ENCODE results near the gene NR2F6.

NR2F6 gene

DNA sequence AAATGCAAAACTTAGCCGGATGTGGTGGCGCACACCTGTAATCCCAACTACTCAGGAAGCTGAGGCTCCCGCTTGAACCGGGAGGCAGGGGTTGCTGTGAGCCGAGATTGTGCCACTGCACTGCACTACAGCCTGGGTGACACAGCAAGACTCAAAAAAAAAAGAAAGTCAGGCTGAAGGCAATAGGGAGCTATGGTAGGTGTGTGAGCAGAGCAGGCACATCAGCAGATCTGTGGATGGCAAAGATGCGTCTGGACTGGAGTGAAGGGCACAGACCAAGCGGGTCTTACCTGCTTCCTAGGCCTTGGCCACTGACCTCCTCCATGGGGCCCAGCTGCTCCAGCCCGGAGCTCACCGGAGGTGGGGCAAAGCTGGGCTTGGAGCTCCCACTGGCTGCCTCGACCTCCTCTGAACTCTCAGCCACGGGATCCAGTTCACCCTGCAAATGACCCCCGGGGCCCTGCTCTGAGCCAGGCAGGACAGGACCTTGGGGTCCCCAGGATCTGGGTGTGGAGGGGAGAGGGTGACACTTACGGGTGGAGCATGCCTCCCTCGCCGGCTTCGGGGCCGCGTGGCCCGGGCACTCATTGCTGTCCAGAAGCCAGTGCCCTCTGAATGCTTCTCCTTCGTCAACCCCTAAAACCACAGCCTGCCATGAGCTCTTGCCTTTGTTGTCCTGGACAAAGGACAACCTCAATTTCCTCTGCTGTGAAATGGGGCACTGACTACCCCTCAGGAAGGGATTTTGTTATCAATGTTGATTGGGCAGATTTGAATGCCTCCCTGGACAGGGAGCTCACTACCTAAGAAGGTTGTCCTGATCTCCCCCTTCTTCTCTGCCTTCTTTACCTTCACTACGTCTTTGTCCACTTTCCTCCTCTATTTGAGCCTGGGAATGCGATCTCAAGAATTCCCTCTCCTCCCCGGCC is 18.3 kb upstream of the NR2F6 start:
- DNase-seq: no peak

GRCh38 chr19:17262557-17262956 is 16.8 kb upstream of the NR2F6 start:
- DNase-seq: no peak

- peak; percentile 11 for DNase-seq
Measured at GRCh38 chr19:17260842-17261325, 15.2 kb upstream of the NR2F6 start.

DNA sequence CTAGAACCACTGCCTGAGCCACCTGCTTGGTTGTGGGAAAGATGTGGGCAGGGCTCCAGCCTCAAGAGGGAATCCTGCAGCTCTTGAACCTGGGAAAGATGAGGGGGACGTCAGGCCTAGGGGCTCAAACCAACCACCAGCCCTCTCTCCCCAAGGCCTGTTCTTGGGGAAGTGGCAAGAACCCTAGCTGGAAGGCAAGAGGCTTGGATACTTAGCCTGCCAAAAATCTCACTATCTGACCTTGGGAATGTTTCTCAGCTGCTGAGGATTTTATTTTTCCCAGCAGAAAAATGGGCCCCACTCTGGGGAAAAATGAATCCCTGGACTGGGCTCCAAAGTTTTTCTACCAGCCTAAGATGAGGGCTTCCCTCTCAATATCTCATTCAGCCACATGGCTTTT is 14.2 kb upstream of the NR2F6 start:
- DNase-seq: no peak

GRCh38 chr19:17259118-17259780 is 13.5 kb upstream of the NR2F6 start:
- DNase-seq: no peak

- DNase-seq: no peak
Measured at GRCh38 chr19:17256130-17256529, 10.4 kb upstream of the NR2F6 start.

DNA sequence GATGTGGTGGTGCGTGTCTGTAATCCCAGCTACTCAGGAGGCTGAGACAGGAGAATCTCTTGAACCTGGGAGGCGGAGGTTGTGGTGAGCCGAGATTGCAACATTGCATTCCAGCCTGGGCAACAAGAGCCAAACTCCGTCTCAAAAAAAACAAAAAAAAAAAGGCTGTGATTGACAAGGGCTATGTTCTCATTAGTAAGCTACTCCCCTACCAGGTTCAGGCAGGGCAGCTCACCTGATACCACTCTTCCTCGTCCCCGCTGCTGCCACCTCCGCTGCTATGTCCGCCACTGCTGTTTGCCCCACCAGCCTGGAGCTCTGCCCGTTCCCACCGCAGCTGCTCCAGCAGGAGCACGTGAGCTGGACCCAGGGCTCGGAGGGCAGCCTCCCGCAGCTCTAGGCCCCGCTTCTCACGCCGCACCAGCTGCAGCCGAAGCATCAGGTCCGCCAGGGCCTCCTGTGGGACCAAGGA is 9.5 kb upstream of the NR2F6 start:
- DNase-seq: no peak

DNA sequence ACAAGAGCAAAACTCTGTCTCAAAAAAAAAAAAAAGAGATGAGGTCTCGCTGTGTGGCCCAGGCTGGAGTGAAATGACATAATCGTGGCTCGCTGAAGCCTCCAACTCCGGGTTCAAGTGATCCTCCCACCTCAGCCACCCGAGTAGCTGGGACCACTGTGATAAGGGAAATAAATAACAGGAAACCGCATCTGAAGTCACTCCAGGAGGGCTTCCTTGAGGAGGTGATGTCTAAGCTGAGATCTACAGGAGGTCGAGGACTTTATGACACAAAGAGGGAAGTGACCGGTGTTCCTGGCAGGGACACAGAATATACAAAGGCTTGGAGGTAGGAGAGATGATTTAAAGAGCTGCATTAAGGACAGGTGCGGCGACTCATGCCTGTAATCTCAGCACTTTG is 8.9 kb upstream of the NR2F6 start:
- no peak for DNase-seq

DNA sequence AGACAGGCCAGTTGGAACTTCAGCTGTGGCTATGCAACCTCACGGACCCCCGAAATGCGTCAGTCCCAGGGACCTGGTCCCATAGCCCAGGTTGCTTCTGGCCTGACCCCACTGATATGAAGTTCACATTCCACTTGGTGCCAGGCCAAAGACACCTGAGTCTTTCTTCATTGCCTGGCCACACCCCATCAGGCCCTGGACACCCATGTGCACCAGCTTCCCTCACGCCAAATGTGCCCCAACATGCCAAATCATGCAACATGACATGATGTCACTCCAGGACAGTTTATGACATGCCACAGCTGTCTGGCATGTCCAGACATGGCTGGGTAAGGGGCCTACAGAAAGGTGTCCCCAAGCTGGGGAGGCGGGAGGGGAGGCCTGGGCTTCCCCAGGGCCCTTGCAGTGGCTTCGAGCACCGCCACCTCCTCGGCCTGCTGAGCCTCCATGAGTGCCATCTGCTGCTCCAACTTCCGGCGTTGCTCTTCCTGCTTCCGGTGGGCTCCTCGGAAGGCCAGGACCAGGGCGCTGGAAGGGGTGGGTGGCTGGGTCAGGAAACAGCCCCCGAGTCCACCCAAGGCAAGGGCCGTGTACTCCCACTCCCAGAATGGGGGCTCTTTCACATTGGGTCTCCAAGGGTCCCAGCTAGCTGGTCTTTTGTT is 4.3 kb upstream of the NR2F6 start:
- no peak for DNase-seq

DNA sequence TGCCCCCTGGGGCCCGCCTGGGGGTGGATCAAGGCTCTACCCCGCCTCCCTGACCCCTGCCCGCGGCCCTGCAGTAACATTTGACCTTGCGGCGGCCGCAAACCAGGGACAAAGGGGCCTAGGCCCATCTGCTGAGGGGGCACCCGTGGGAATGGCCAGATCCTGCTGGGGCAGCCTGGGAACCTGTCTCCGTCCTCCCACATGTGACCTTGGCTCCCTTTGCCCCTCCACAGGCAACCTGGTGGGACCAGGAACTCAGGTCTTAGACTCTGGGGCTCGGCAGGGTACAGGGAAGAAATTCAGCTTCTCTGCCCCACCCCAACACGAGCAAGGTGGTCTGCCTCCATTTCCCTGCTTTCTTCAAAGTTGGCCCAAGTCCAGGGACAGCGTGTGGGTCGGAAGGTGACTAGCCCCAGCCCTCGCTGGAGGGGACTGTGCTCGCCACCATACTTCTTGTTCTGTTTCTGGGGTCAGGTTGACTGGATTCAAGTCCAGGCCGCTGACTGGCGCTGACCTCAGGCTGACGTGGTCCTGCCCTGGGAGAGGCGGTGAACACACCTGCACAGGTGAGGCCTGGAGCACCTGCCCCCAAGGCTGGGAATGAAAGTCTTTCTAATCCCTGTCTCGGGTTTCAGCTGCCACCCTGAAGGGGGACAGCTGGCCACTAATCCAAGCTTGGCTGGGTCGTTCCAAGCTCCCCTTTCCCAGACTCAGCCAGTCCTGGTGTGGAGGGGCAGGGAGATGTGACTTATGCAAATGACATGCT is 2.5 kb upstream of the NR2F6 start:
- no peak for DNase-seq

GRCh38 chr19:17246681-17247425 is 1.1 kb upstream of the NR2F6 start:
- no peak for DNase-seq

- no peak for DNase-seq
Measured at GRCh38 chr19:17244618-17245534, 843 bp downstream of the NR2F6 start.

- DNase-seq: peak; percentile 9
Measured at GRCh38 chr19:17243830-17244617, 1.7 kb downstream of the NR2F6 start.

GRCh38 chr19:17243211-17243829 is 2.4 kb downstream of the NR2F6 start:
- DNase-seq: no peak

DNA sequence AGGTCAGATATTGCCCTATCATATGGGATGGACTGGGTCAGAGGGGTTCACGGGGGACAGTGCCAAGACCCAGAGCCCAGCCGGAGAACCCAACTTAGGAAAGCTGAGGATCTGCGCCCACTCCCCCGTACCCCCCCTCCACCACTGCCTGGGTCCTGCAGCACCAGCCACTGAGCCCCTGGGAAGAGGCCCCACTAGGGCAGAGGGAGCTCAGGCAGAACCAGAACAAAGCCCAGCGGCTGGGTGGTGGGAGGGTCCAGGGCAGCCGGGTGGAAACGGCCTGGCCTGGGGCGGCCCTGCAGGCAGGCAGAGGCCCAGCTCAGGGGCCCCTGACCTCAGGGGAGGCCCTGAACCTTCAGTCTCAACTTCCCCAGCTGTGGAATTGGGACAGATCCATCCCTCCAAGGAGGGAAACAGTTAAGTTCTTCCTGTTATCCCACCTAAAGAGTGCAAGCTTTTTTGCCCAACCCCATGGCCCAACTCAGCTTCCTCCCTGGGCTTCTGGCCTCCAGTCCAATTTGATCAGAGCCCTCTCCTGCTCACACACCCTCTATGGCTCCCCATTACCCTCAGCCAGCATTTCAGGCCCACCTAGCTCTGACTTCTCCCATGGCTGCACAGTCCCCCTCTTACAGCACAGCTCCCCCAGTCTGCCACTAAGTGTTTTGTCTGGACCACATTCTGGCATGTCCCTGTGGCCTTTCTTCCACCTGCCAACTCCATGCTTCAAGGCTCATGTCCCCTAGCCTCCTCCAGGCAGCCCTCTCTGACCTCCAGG is 3.1 kb downstream of the NR2F6 start:
- no peak for DNase-seq

GRCh38 chr19:17240826-17241399 is 4.8 kb downstream of the NR2F6 start:
- no peak for DNase-seq

GRCh38 chr19:17240062-17240752 is 5.5 kb downstream of the NR2F6 start:
- no peak for DNase-seq
